Measurements from ENCODE around the gene ARHGAP4.

DNA sequence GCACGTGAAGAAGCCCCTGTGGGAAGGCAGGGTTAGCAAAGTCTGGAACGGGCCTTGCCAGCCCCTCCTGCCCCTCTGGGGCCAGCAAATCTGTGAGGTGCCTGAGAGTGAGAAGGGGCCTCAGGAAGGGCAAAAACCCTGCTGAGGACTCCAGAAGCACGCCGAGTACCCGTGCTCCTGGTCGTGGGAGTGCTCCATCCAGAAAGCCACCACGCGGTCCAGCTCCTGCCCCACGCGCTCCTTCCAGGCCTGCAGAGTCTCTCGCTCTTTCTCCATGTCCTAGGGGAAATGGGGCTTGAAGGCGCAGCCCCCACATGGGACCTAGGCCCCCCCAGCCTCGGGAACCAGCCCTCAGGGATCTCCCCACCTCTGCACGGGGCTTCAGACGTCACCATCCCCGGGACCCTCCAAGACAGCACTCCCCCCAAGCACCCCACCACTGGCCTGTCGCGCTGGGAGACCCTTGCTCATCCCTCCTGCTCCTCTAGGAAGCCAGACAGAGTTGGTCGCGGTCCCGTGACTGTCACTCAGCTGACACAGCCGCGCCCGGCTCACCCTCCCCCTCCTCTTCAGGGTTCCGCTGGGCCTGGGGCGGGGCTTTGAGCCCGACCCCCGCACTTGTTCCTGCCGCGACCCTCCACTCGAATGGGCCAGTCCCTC, 18.2 kb upstream of the ARHGAP4 start, which contains the start of gene RENBP:
- TF ChIP-seq, protein P1, sequence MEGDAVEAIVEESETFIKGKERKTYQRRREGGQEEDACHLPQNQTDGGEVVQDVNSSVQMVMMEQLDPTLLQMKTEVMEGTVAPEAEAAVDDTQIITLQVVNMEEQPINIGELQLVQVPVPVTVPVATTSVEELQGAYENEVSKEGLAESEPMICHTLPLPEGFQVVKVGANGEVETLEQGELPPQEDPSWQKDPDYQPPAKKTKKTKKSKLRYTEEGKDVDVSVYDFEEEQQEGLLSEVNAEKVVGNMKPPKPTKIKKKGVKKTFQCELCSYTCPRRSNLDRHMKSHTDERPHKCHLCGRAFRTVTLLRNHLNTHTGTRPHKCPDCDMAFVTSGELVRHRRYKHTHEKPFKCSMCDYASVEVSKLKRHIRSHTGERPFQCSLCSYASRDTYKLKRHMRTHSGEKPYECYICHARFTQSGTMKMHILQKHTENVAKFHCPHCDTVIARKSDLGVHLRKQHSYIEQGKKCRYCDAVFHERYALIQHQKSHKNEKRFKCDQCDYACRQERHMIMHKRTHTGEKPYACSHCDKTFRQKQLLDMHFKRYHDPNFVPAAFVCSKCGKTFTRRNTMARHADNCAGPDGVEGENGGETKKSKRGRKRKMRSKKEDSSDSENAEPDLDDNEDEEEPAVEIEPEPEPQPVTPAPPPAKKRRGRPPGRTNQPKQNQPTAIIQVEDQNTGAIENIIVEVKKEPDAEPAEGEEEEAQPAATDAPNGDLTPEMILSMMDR (IDR thresholded peaks at IDR 0.05) = no peak
- TF ChIP-seq POLR2A (IDR thresholded peaks at IDR 0.05) = no peak

Data from Peyer's patch (tissue), 4 donors.